ENCODE results near the gene SEMA6D. TPM values are rescaled to one million over a fixed set of nuclear protein-coding genes. Genes with fewer than 3 reads are reported as not detected.

The SEMA6D gene
- total RNA-seq, 4 donors from 2014 or later = 1.5 to 27.2 (median 5.5) TPM

DNA sequence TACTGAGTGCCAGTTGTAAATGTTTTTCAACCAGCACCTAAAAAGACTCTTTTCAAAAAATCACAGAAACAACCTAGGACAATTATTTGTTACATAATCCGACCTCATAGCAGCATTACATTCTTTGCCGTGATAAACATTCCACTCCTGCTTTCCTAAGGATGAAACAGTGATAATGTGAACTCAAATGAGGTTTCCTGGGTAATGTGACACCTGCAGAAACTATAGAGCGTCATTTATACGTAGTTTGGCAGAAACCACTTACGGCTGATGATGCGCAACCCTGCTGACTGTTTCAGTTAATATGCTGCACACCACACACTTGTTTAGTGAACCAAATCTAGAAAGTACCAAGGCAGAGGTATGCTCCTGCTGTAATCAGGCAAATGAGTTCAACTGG, 55.8 kb downstream of the SEMA6D start:
- no peaks in the 10 kb centered on the region for H3K4me1 ChIP-seq
- H3K27me3 ChIP-seq = no peaks in the 10 kb centered on the region
- H3K9me3 ChIP-seq = no peaks in the 10 kb centered on the region
- H3K27ac ChIP-seq = no peak overlapping the region
- no peaks in the 10 kb centered on the region for H3K36me3 ChIP-seq
- no peak overlapping the region for H3K4me3 ChIP-seq
- no peak for DNase-seq
- no peak for TF ChIP-seq POLR2A (IDR thresholded peaks at IDR 0.05)
- TF ChIP-seq, protein P1, sequence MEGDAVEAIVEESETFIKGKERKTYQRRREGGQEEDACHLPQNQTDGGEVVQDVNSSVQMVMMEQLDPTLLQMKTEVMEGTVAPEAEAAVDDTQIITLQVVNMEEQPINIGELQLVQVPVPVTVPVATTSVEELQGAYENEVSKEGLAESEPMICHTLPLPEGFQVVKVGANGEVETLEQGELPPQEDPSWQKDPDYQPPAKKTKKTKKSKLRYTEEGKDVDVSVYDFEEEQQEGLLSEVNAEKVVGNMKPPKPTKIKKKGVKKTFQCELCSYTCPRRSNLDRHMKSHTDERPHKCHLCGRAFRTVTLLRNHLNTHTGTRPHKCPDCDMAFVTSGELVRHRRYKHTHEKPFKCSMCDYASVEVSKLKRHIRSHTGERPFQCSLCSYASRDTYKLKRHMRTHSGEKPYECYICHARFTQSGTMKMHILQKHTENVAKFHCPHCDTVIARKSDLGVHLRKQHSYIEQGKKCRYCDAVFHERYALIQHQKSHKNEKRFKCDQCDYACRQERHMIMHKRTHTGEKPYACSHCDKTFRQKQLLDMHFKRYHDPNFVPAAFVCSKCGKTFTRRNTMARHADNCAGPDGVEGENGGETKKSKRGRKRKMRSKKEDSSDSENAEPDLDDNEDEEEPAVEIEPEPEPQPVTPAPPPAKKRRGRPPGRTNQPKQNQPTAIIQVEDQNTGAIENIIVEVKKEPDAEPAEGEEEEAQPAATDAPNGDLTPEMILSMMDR (IDR thresholded peaks at IDR 0.05) = no peak
- intact Hi-C loops (cut with DNase I; ENCODE audit: low total_unique reads) = no loop called here

GRCh38 chr15:47778263-47778770, 61.0 kb downstream of the SEMA6D start:
- DNase-seq = no peak
- intact Hi-C loops (cut with DNase I; ENCODE audit: low total_unique reads) = no loop called here
- Histone ChIP-seq H3K36me3 (no peaks in the 10 kb centered on the region), H3K4me1 (no peaks in the 10 kb centered on the region), H3K27ac (no peak overlapping the region), H3K9me3 (no peaks in the 10 kb centered on the region), H3K27me3 (no peaks in the 10 kb centered on the region), H3K4me3 (no peak overlapping the region)
- TF ChIP-seq, protein P1 (IDR thresholded peaks at IDR 0.05) = no peak

GRCh38 chr15:47780971-47781370, 63.7 kb downstream of the SEMA6D start:
- intact Hi-C loops (cut with DNase I; ENCODE audit: low total_unique reads) = no loop called here
- no peak for DNase-seq
- Histone ChIP-seq H3K9me3 (no peaks in the 10 kb centered on the region), H3K27me3 (no peaks in the 10 kb centered on the region), H3K27ac (no peak overlapping the region), H3K4me3 (no peak overlapping the region), H3K36me3 (no peaks in the 10 kb centered on the region), H3K4me1 (no peaks in the 10 kb centered on the region)
- TF ChIP-seq, protein P1 (IDR thresholded peaks at IDR 0.05) = no peak
- TF ChIP-seq POLR2A (IDR thresholded peaks at IDR 0.05) = no peak

DNA sequence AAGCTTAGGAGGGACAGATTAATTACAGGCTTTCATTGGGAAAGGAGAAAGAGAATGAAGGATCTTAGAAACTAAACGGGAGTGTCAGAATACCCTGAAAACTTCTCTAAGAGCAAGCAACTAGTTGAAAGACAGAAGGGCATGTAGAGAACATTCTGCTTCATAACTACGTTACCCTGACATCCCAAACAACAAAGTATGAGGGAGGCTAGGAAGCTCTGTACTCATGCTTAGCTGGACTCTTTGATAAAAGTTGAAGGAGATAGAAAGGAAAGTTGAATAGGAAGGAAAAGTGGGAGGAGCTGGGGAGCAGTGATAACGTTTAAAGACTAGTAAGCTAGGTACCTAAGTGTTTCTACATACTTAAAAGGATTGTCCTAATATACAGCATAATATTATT, 64.2 kb downstream of the SEMA6D start:
- no peak overlapping the region for H3K27ac ChIP-seq
- H3K36me3 ChIP-seq = no peaks in the 10 kb centered on the region
- no peak overlapping the region for H3K4me3 ChIP-seq
- no peaks in the 10 kb centered on the region for H3K4me1 ChIP-seq
- no peak for DNase-seq
- H3K27me3 ChIP-seq = no peaks in the 10 kb centered on the region
- no peaks in the 10 kb centered on the region for H3K9me3 ChIP-seq
- TF ChIP-seq POLR2A (IDR thresholded peaks at IDR 0.05) = no peak
- TF ChIP-seq, protein P1 (IDR thresholded peaks at IDR 0.05) = no peak
- intact Hi-C loops (cut with DNase I; ENCODE audit: low total_unique reads) = no loop called here

DNA sequence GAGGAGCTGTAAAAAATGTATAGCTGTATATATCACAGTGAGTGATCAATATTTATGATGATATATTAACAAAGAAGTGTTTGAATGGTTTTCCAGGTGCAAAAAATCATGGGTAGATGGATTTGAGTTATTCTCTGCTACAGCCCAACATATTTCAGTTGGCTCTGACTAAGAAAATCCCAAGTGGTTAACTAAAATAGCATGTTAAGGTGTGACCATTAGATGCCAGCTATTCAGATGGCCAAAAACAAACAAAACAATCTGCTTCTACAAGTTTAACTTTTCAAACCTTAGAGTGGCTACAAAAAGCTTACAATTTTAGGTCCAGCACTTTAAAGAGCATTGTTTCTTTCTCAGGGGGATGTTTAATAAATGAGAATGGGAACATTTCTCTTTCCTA, 67.5 kb downstream of the SEMA6D start:
- DNase-seq = no peak
- Histone ChIP-seq H3K27ac (no peak overlapping the region), H3K36me3 (no peaks in the 10 kb centered on the region), H3K4me1 (no peaks in the 10 kb centered on the region), H3K4me3 (no peak overlapping the region), H3K9me3 (no peaks in the 10 kb centered on the region), H3K27me3 (no peaks in the 10 kb centered on the region)
- intact Hi-C loops (cut with DNase I; ENCODE audit: low total_unique reads) = no loop called here
- TF ChIP-seq, protein P1 (IDR thresholded peaks at IDR 0.05) = no peak
- no peak for TF ChIP-seq POLR2A (IDR thresholded peaks at IDR 0.05)

Measured in uterus (tissue), 4 donors.